CD4-positive, alpha-beta T cell (primary cell): ENCODE data around the gene HDAC4. TPM values are rescaled to one million over a fixed set of nuclear protein-coding genes. Genes with fewer than 3 reads are reported as not detected.
A peak's percentile ranks its signal among the peaks of the same experiment; 100 is the strongest.

ENCODE experiments used
- ATAC-seq: fragments of 200-7000 bp; cut with Tn5 transposase; one replicate; pipeline ENCODE4 v1.10.0; 2022; ENCODE audit warnings: mild to moderate bottlenecking; ENCODE audit not compliant: poor library complexity
- CTCF ChIA-PET: fragments of 350-600 bp; sonication (Branson Sonifier 250); formaldehyde crosslinking; loops from one replicate; lab custom pipeline; 2021; ENCODE audit warnings: antibody characterized with exemption, inconsistent platforms; lab: Charles Lee
- POLR2A ChIA-PET: fragments of 350-600 bp; sonication (Branson Sonifier 250); formaldehyde crosslinking; loops from one replicate; lab custom pipeline; 2021; ENCODE audit warnings: antibody characterized with exemption, inconsistent platforms; lab: Charles Lee
- DNase-seq, 14 experiments: peaks; one replicate each; pipeline ENCODE4 v3.0.0-alpha.2; 2013 to 2020; ENCODE audit warnings: mixed read lengths in 2 of 14
- H3K27ac ChIP-seq, 2 donors: one replicate each; pipeline versions ENCODE4 v1.5.1 to v1.7.0; 2013; ENCODE audit warnings: low read length in 2 of 2, low read depth in 1 of 2, mild to moderate bottlenecking in 1 of 2
- H3K27me3 ChIP-seq, 2 experiments: 1 replicate in 1 of 2; 2 replicates in 1 of 2; pipeline versions ENCODE4 v1.6.1 to v1.7.0; 2013; ENCODE audit warnings: low read length in 2 of 2, control low read depth in 1 of 2, mild to moderate bottlenecking in 1 of 2, moderate library complexity in 1 of 2; ENCODE audit not compliant: insufficient read depth in 2 of 2, control insufficient read depth in 1 of 2
- H3K36me3 ChIP-seq: one replicate; pipeline ENCODE4 v1.6.1; 2013; ENCODE audit warnings: low read length, control low read depth; ENCODE audit not compliant: insufficient read depth
- H3K4me1 ChIP-seq: one replicate; pipeline ENCODE4 v1.6.1; 2013; ENCODE audit warnings: low read length, control low read depth; ENCODE audit not compliant: insufficient read depth
- H3K4me3 ChIP-seq: one replicate; pipeline ENCODE4 v1.5.1; 2013; ENCODE audit warnings: mild to moderate bottlenecking, low read length, moderate library complexity
- H3K9me3 ChIP-seq, 2 experiments: 1 replicate in 1 of 2; 2 replicates in 1 of 2; pipeline versions ENCODE4 v1.6.1 to v1.7.0; 2013; ENCODE audit warnings: low read length in 2 of 2, mild to moderate bottlenecking in 2 of 2, control low read depth in 1 of 2, moderate library complexity in 1 of 2; ENCODE audit not compliant: control insufficient read depth in 1 of 2, insufficient read depth in 1 of 2
- H3K27ac Mint-ChIP-seq: one replicate; pipeline ENCODE4 v1.8.0; 2020; ENCODE audit warnings: mixed read lengths
- H3K27me3 Mint-ChIP-seq: one replicate; pipeline ENCODE4 v1.8.0; 2021; ENCODE audit warnings: mixed read lengths
- H3K36me3 Mint-ChIP-seq: one replicate; pipeline ENCODE4 v1.8.0; 2021; ENCODE audit warnings: low read depth, mixed read lengths
- H3K4me1 Mint-ChIP-seq: one replicate; pipeline ENCODE4 v1.8.0; 2021; ENCODE audit warnings: low read depth, mixed read lengths
- H3K4me3 Mint-ChIP-seq: one replicate; pipeline ENCODE4 v1.8.0; 2020; ENCODE audit warnings: mild to moderate bottlenecking, mixed read lengths
- H3K9me3 Mint-ChIP-seq: one replicate; pipeline ENCODE4 v1.8.0; 2020; ENCODE audit warnings: mixed read lengths
- CTCF ChIP-seq: fragments of 200-600 bp; IDR thresholded peaks from one replicate; pipeline ENCODE4 v1.8.0; 2022; ENCODE audit warnings: antibody characterized with exemption, mild to moderate bottlenecking
- intact Hi-C, 2 experiments: fragments of 100-400 bp; cut with DNase I in 1 of 2; cut with micrococcal nuclease in 1 of 2; formaldehyde crosslinking; loops; one replicate each; pipeline versions ENCODE4 v1.15.1 to v1.9.0; 2023 to 2025; cut with DNase I, micrococcal nuclease
- total RNA-seq, 174 experiments: library from RNA in 2 of 174; stranded (reverse) in 2 of 174; gene quantifications; one replicate each; pipeline ENCODE4 v1.2.3 and lab custom pipeline; 2021 to 2026

Gene HDAC4
- total RNA-seq, 2 experiments from 2014 or later, result 45.3 to 49.2 TPM

GRCh38 chr2:239361311-239361642 is 39.5 kb downstream of the HDAC4 start:
- Mint-ChIP-seq H3K36me3 (peaks cover 7% of the 10 kb centered on the region), H3K27ac (no peak overlapping the region), H3K9me3 (no peaks in the 10 kb centered on the region), H3K4me1 (peaks cover 43% of the 10 kb centered on the region), H3K4me3 (no peak overlapping the region), H3K27me3 (no peaks in the 10 kb centered on the region)
- H3K27ac ChIP-seq, result no peak overlapping the region
- ChIA-PET POLR2A (no interaction called here), CTCF (no interaction called here)
- ATAC-seq, result no peak
- no peaks in the 10 kb centered on the region for H3K36me3 ChIP-seq
- peak in 1 of 14 experiments; percentile 5 for DNase-seq
- H3K27me3 ChIP-seq, result no peaks in the 10 kb centered on the region
- no peak for TF ChIP-seq CTCF
- intact Hi-C loops, result no loop called here
- H3K9me3 ChIP-seq, result no peaks in the 10 kb centered on the region
- H3K4me1 ChIP-seq, result peaks cover 7% of the 10 kb centered on the region
- H3K4me3 ChIP-seq, result no peak overlapping the region

- no peak for ATAC-seq
- Mint-ChIP-seq H3K4me3 (no peak overlapping the region), H3K4me1 (peaks cover 43% of the 10 kb centered on the region), H3K27me3 (no peaks in the 10 kb centered on the region), H3K36me3 (peaks cover 7% of the 10 kb centered on the region), H3K9me3 (no peaks in the 10 kb centered on the region), H3K27ac (no peak overlapping the region)
- Histone ChIP-seq H3K4me3 (no peak overlapping the region), H3K9me3 (no peaks in the 10 kb centered on the region), H3K27me3 (no peaks in the 10 kb centered on the region), H3K27ac (no peak overlapping the region), H3K4me1 (peaks cover 7% of the 10 kb centered on the region), H3K36me3 (no peaks in the 10 kb centered on the region)
- no peak for TF ChIP-seq CTCF
- peak in 1 of 14 experiments; percentile 25 for DNase-seq
- ChIA-PET CTCF (no interaction called here), POLR2A (no interaction called here)
- intact Hi-C loops, result no loop called here
These were observed 40.2 kb downstream of the HDAC4 start for GRCh38 chr2:239360421-239361310.

- TF ChIP-seq CTCF, result no peak
- H3K4me3 Mint-ChIP-seq, result no peak overlapping the region
- H3K27ac ChIP-seq, result no peak overlapping the region
- no peaks in the 10 kb centered on the region for H3K36me3 ChIP-seq
- peaks cover 13% of the 10 kb centered on the region for H3K36me3 Mint-ChIP-seq
- peaks cover 44% of the 10 kb centered on the region for H3K4me1 Mint-ChIP-seq
- H3K9me3 Mint-ChIP-seq, result peaks cover 4% of the 10 kb centered on the region
- no peak overlapping the region for H3K4me3 ChIP-seq
- H3K27ac Mint-ChIP-seq, result no peak overlapping the region
- ChIA-PET CTCF (no interaction called here), POLR2A (interaction anchor here (1.4 kb wide), 1 partner anchor 10 kb away, joined by 7 read pairs; no protein-coding TSS in a partner anchor)
- H3K27me3 ChIP-seq, result no peaks in the 10 kb centered on the region
- H3K4me1 ChIP-seq, result peaks cover 7% of the 10 kb centered on the region
- intact Hi-C loops, result no loop called here
- ATAC-seq (no peak), DNase-seq (no peak)
- no peaks in the 10 kb centered on the region for H3K9me3 ChIP-seq
- no peaks in the 10 kb centered on the region for H3K27me3 Mint-ChIP-seq
These were observed 40.8 kb downstream of the HDAC4 start for GRCh38 chr2:239360008-239360407.
